GM08714 (cell line): ENCODE results near the gene NFE2.
"Not testable (repeated sequence)": the region's sequence is repeated elsewhere in the genome, so short reads cannot be mapped to it uniquely, and the experiment has no call there.

ENCODE experiments used
- H3K4me3 ChIP-seq: fragments of 200-500 bp; sonication (Bioruptor generic); 2 replicates; pipeline ENCODE4 v1.5.1; 2014; ENCODE audit warnings: mild to moderate bottlenecking, low read length, inconsistent platforms
- ZNF274 ChIP-seq: IDR thresholded peaks from 2 replicates; pipeline ENCODE4 v1.6.1; 2012; ENCODE audit warnings: mild to moderate bottlenecking, low read depth, low read length

NFE2 gene

DNA sequence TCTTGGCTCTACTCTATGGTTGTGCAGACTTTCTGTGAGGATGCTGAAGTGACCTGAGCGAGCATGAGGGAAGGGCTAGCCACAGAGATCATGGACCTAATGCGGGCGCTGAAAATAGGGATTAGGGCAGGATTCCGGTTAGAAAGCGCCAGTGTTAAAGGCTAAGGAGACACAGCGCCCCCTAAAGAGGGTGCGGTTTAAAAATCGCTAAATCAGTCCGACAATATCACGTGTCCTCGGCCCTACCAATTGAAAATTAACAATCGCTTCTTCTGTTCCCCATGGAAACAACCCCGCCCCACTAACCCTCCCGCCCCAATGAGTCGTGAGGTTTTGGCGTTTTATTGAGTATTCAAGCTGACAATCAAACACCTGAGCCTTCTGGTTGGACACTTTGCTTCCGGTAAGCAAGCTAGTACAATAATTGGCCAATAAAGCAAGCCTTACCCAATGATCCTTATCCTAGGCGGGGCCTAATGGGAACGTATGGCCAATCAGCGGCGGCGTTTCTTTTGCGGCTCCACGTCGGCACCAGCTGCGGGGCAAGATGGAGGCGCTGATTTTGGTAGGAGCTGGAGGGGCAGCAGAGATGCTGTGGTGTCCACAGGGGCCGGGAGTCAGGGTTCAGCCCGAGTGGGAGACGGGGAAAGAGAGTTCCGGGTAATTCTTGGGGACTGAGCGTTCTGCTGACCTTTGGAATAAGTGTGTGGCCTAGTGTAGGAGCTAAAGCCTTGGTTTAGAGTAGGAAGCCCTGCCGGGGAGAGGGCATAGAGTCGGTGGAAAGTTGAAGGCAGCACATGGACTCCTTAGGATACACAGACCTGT lies 24.0 kb upstream of the NFE2 start, which contains the start of gene COPZ1:
TSS of gene COPZ1 (plus strand) at position 515 of the 825 bp plus-strand sequence. CDS start at position 548, 33 bp downstream.
- H3K4me3 ChIP-seq: peak within 1 kb of the TSS; percentile 96
- TF ChIP-seq ZNF274: no peak

DNA sequence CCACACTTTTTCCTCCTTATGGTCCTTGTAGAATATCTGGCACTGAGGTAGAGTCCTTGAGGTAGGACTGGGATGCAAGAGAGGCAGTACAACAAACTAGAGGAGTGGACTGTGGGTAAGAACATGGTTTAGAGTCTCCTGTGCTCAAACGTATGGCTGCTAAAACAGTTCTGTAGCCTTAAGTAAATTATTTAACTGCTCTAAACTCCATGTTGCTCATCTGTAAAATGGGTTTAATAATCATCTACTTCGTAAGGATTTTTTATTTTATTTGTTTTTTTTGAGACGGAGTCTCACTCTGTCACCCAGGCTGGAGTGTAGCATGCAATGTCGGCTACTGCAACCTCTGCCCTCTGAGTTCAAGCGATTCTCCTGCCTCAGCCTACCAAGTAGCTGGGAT lies 20.5 kb upstream of the NFE2 start:
- no peak for TF ChIP-seq ZNF274
- no peak overlapping the region for H3K4me3 ChIP-seq

DNA sequence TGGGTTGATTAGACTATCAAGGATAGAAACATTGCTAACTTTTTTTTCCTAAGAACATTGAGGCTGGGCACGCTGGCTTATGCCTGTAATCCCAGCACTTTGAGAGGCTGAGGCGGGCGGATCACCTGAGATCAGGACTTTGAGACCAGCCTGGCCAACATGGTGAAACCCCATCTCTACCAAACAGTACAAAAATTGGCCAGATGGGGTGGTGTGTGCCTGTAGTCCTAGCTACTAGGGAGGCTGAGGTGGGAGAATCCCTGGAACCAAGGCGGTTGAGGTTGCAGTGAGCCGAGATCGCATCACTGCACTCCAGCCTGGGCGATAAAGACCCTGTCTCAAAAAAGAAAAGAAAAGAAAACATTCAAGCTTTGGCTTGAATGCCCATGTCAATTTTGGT lies 11.5 kb upstream of the NFE2 start:
- not testable (repeated sequence) for H3K4me3 ChIP-seq

GRCh38 chr12:54311051-54311450 lies 10.2 kb upstream of the NFE2 start:
- TF ChIP-seq ZNF274: no peak
- H3K4me3 ChIP-seq: no peak overlapping the region

- no peak for TF ChIP-seq ZNF274
- no peak overlapping the region for H3K4me3 ChIP-seq
Observed at GRCh38 chr12:54306925-54307741, 6.3 kb upstream of the NFE2 start.

DNA sequence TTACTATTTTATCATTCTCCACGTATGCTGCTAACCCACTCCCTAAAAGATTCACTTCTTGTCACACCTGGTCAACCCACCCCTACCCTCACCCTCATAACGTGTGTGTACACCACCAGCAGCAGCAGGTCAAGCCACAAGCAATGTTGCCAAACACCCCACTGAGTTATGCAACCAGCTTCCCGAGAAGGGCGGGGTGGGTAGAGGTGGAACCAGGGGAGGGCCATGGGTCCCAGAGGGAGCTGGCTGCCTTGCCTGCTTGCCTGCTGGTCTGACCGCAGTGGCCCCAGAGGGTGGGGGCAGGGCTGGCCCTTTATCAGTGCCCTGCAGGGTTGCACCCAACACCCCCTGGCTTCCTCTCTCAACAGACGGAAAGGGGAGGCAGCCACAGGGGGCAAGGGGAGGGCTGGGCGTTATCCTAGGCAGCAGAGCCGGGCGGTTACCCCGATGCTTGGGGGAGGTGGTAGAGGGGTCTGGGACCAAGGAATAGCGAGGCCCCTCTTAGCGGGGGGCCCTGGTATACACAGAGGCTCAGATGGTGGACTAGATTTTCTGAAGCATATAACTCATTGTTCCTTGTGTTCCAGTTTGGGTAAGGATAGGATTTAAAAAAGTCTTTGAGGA lies 3.5 kb upstream of the NFE2 start:
- no peak for TF ChIP-seq ZNF274
- no peak overlapping the region for H3K4me3 ChIP-seq

DNA sequence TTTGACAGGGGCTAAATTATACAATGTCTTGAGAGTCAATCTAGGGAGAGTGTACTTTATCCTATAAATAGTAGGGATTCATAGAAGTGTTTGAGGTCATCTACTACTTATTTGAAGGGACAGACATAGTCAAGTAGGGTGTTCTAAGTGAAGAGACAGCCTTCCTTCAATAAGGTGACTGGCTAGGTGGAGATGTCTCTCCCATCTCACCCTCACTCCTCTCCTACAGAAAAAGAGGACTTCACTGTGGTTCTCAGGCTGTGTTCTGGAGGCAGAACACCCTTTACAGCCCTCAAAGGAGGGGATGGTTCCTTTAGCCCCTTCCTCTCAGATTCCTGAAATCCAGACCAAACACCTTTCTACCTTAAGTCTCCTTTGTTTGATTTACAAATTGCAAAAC lies 2.8 kb upstream of the NFE2 start:
- no peak for TF ChIP-seq ZNF274

GRCh38 chr12:54301428-54302048 lies 723 bp upstream of the NFE2 start:
- no peak for TF ChIP-seq ZNF274
- H3K4me3 ChIP-seq: no peak overlapping the region

More for the DNA sequence above, 2.8 kb upstream of the NFE2 start:
- no peak overlapping the region for H3K4me3 ChIP-seq

DNA sequence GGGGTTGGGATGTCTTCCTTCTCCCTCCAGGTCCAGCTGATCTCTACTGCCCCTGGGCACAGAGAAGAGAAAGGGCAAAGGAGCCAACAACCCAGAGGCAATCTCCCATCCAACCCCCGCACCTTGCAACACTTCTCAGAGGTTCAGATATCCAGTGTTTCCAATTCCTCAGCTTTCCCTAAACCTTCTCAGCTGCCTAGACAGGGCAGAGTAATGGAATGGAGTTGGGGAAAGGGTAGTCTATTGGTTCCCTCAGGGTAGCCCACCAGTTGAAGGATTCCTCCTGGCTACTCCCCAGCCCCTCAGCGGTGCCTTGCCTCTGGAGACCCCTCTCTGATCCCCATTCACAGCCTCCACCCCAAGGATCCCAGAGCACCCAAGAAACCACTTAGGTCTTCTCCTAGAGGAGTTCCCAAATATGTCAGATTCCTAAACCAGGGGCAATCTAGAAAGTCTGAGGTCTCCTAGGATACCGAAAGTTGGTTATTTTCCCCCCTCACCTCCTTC lies 537 bp downstream of the NFE2 start:
- no peak overlapping the region for H3K4me3 ChIP-seq

DNA sequence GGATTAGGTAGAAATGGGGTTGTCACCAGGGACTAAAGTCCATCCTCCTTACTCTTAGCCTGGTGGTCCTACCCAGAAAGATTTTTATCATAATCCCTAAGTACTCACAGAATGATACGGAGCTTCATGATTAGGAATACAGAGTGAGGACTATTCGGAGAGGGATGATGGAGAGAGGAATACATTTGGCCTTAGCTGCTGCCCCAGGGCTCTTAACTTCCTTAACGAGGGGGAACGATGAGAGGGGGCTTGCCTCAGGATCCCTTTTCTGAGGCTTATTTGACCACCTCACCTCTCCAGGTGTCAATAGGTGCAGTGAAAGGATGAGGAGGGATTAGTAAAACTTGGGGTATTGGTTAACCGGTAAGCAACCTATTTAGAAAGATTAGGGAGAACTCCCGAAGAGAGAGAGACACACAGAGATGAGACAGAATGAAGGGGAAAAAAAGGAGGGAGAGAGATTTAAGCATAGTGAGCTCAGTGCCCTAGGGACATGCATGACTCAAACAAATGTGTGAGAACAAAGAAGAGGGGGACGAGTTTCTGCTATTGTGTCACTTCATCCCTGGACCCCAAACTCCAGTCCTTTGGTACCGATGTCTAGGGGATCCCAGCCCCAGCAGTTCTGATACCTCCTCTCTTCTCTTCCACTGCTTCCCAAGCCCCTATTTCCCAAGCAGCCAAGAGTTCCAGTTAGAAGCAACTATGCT lies 1.1 kb downstream of the NFE2 start:
- no peak overlapping the region for H3K4me3 ChIP-seq
- no peak for TF ChIP-seq ZNF274

More for the DNA sequence above, 537 bp downstream of the NFE2 start:
- no peak for TF ChIP-seq ZNF274

GRCh38 chr12:54298904-54299303 lies 1.9 kb downstream of the NFE2 start:
- H3K4me3 ChIP-seq: no peak overlapping the region
- no peak for TF ChIP-seq ZNF274

DNA sequence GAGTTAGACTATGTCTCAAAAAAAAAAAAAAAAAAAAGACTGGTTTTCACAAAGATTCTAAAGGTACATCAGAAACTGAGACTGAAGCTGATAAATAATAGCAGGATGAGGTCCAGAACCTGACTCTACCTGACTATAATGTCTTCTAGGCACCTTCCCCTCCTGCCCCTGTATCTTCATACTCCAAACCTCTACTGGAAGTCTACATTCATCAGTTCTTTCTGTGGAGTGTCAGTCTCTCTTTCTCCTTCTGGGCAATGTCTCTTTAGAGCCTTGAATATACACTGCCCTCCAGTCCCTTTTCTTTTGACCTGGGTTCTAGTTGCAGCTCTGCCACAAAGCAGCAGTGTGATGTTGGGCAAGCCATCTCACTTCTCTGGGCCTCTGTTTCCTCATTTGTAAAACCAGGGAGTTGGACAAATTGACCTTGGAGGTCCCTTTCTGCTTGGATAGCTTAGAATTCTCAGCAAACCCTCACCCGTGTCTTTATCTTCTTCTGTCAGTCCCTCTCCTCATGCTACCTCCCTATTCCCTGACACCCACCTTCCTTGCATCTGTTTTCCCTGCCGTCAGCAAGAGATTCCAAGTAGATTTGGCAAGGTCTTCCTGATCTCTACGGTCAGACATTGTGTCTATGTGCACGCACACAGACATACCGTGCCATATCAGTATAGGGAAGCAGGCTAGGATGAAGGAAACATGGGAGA lies 4.3 kb downstream of the NFE2 start:
- H3K4me3 ChIP-seq: no peak overlapping the region
- no peak for TF ChIP-seq ZNF274
